ENCODE data around the gene NUMB.

Gene NUMB

DNA sequence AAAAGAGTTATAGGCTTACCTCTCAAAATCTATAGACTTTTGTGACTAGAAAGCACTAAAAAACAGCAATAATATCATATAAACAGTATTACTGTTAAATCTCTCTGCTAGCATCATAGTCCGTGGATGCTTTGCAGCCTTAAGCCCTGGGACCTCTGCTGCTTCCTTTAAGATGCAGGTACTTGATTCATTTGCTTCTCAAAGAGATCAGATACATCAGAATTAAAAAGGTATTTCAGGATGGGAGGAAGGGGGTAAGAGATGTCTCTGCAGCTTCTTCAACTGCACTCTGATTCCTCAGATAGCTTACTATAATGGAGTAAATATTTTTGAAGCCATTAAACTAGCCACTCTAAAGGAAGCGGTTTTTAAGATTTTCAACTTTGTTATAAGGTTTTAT lies 171.7 kb downstream of the NUMB start:
- no peak for DNase-seq

DNA sequence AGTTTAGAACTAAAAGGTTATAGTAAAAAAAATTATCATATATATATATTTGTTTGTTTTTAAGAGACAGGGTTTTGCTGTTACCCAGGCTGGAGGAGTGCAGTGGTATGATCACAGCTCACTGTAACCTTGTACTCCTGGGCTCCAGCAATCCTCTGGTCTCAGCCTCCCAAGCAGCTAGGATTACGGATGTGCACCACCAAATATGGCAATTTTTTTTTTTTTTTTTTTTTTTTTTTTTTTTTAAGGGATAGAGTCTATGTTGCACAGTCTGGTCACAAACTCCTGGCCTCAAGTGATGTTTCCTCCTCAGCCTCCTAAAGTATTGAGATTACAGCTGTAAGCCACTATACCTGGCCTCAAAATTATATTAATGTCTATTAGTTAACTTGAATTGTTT lies 172.4 kb downstream of the NUMB start:
- DNase-seq = no peak

DNA sequence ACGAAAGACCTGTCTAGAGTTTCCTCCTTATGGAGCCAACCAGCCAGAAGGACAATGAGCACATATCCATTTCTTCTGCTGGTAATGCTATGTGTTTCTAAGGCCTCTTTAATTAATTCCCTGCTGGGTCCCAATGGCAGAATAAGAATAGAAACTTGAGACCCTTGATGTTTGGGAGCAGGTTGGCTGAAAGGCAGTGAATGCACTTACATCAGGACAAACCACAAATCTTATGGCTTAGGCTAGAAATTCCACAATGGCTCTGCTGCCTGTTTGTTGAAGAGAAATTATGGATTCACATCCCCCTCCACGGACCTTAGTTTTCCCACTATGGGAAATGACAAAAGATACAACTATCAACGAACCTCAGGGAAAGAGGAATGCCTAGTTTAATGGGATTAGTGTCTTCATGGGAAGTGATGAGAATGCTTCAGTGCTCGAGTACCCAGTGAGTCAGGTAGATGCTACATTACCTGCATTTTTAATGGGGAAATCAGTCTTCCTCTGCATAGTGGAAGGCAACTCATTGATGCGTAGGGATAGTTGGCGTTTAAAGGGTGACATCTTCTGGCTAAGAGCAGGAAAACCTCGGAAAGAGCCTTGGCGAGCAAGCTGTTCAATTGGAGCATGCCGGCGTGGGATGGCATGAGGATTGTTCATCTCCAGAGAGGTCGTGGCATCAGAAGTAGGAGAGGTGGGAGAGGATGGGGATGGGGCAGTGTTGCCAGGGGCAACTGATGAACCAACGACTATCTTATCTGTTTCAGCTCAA lies 174.6 kb downstream of the NUMB start:
- DNase-seq = no peak

DNA sequence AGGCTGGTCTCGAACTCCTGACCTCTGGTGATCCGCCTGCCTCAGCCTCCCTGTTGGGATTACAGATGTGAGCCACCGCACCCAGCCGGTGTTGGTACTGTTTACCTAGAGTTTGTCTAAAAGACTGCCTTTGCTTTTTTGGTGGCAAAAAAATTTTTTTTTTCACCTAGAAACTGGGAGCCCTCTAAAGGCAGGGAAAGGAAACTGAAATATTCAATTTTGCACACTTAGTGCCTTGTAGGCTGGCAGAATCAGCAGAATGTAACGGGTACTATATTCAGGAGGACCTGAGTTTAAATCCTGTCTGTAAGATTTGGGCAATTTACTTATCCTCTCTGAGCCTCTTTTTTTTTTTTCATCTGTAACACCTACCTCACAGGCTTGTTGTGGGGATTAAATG lies 177.4 kb downstream of the NUMB start:
- DNase-seq = no peak

DNA sequence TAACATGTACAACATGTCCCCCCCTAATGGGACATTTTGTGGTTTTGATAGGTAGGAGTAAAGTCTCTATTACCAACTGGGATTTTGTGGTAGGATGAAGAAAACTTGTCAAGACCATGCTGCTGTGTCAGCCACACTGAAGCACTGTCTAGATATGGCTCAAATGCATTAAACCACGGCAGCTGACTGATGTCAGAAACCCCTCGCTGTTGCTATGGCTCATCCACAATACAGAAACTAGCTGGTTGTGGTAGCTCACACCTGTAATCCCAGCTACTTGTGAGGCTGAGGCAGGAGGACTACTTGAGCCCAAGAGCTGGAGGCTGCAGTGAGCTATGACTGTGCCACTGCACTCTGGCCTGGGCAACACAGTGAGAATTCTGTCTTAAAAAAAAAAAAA lies 181.0 kb downstream of the NUMB start:
- no peak for DNase-seq

DNA sequence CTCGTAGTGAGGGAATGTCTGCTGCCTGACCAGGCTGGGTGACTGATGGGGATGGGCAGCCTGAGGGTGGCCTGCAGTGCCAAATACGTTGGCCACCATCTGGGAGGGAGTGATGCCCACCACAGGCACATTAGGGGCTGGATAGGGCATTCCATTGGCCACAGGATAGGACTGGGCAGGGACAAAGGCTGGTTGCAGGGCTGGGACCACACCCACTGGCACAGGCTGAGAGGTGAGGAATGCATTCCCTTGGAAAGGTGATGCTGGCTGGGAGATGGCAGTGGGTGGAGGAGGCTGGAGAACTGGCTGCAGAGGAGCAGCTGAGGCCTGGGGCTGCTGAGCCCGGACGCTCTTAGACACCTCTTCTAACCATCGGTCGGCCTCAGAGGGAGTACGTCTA lies 181.5 kb downstream of the NUMB start:
- DNase-seq = no peak

DNA sequence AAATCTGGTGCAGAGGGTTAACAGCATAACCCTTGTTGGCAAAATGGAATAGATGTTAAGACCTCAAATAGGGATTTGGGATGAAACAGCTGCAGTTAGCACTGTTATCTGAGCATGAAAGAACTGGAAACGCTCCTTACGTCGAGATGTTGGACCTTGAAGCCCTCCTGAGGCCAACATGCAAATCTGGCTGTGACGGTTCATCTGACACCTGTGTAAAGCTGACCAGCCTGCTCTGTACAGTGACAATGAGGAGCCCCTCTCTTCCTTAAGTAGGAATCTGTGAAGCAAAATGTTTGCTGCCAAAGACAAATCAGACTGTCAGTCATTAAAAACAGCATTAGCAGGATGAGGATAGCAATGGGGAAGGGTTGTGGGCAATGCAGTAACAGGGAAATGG lies 184.5 kb downstream of the NUMB start:
- DNase-seq = no peak

DNA sequence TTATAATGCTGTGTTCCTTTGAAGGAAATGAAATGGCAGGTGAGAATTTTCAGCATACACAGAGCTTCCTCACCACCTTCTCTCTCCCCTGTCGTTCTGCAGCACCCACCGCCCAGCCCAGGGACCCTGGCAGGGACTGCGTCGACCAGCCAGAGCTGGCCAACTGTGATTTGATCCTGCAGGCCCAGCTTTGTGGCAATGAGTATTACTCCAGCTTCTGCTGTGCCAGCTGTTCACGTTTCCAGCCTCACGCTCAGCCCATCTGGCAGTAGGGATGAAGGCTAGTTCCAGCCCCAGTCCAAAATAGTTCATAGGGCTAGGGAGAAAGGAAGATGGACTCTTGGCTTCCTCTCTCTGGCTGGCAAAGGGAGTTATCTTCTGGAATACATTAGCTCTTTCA lies 186.0 kb downstream of the NUMB start:
- DNase-seq = no peak

DNA sequence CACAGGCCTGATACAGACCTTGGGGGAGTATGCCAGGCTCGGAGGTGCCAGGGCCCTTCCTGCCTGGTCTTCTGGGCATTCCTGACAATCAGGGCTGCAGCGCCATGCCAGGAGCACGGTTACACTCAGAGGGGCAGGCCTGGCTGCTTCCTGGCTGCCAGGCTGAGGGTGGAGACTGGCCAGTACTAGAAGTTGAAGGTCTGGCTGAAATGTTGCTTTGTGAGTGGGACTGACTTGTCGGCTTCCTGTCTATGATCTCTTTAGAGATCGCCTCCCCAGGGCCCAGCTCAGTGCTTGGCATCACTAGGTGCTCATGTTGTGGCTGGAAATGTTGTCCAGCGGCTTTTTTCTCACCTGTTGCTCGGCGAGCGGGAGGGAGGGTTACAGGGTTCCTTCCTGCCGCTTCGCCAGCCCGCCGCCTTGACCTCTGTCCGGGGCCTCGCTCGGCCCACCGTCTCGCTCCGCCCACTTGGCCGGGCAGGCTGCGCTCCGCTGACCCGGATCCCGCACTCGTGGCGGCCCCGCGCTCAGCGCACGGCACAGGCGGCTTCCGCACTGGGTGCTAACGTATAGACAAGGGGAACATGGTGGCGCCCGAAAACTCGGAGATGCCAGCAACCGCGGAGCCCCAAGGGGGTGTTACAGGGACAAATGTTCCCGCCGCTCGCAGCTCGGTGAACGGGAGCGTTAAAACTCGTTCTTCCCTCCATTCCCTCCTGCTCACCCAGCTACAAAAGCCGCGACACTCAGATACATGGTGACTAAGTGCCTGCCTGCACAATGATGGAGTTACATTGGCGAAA lies 188.4 kb downstream of the NUMB start:
- no peak for DNase-seq

DNA sequence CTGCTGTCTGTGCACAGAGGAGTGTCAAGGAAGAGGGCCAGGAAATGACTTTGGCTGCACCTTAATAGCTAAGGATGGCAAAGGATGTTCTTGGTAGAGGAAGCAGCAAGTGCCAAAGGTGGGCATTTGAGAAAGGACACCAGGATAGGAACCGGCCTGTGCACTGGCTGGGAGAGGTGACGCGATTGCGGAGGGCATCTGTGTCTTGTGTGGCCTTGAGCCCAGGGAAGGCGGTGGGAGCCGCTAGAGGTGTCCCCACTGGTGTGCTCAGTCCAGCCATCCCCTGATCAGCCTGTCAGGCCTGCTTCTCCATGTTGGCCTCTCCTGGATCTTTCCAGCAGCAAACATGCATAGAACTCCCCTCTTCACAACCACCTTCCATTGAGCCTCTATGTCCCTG lies 190.9 kb downstream of the NUMB start:
- DNase-seq = no peak

DNA sequence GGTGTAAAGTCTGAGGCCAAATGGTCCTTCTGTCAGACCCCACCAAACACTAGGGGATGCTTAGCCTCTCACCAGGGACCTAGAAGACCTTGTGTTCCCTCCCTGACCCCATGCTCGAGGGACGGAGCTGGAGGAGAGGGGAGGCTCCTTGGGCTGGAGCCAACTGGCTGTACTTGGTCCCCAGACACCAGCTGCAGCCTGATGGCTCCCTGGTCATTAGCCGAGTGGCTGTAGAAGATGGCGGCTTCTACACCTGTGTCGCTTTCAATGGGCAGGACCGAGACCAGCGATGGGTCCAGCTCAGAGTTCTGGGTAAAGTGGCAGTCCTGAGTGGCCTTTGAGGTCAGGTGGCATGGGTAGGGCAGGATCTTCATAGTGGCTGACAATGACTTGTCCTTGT lies 192.0 kb downstream of the NUMB start:
- DNase-seq = no peak

DNA sequence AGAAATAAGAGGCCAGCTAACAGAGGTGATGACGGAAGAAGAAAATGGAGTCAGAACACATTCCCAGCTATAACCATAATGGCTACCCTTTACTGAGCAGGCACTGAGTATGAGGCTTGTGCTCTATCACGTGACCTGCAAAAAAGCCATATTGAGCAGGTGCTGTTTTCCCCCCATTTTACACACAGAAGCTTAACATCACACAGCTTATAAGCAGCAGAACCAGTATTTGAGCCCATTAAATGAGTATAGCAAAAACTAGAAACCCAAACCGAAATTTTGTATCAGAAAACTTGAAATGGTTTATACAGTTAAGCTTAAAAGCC lies 192.7 kb downstream of the NUMB start:
- no peak for DNase-seq

DNA sequence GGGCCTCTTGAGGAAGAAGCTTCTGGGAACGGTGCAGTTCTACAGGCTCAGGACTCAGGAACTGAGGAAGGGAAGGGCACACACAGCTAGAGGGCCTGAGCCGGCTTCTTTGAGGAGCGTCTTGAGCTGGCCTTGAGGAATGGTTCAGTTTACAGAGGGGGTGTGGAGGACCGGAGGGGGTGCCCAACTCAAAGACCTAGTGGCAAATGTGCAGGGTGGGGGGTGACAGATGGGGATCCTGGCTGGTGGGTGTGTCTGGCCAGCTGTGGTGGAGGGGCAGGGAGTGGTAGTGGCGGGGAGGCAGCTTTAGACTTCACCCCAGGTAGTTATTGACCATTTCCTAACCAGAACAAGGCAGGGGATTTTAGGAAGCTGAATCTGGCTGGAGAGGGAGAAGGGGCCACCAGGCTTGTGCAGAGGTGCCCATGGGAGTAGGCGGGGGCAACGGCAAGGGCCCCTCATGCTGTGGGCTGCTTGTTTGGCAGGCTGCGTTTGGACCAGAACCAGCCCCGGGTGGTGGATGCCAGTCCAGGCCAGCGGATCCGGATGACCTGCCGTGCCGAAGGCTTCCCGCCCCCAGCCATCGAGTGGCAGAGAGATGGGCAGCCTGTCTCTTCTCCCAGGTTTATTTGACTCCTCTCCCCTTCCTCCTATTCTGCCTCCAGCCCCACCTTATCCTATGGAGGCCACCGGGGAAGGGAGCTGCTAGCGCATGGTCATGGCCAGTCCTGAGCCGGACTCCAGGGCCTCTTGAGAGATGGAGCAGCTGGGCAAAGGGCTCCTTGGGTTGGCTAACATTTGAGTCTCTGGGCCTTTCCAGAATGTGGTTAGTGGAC lies 193.2 kb downstream of the NUMB start:
- DNase-seq = no peak

DNA sequence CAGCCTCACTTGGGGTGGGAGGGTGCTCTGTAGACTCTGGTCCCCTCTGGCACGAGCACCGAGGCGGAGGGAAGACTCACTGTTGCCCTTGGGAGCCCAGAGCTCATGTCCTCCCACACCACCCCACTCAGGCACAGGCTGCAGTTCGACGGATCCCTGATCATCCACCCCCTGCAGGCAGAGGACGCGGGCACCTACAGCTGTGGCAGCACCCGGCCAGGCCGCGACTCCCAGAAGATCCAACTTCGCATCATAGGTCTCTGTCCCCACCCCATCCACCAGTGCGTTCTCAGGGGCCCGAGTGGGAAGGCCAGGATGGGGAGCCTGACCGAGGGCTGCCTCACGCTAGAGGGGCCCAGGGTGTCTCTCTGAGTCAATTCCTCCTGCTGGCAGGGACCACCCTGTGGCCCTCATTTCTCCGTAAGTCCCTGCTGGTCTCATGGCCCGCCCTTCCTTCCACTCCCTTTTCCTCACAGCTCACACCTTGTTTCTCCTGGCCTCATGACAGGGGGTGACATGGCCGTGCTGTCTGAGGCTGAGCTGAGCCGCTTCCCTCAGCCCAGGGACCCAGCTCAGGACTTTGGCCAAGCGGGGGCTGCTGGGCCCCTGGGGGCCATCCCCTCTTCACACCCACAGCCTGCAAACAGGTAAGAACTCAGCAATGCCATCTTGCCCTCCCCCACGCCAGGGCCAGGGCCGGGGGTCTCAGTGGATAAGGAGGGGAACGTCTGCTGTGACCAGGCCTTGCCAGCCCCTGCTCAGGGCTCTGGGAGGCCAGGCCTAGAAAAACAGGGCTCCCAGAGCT lies 194.1 kb downstream of the NUMB start:
- DNase-seq = no peak

DNA sequence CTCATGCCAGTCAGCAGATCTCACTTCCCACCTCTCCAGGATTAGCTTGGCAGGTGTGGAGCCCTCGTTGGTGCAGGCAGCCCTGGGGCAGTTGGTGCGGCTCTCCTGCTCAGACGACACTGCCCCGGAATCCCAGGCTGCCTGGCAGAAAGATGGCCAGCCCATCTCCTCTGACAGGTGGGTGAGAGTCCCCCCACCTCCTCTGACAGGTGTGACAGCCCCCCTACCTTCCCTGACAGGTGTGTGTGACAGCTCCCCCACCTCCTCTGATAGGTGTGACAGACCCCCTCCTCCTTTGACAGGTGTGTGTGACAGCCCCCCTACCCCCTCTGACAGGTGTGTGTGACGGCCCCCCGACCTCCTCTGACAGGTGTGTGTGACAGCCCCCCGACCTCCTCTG lies 194.7 kb downstream of the NUMB start:
- DNase-seq = no peak

DNA sequence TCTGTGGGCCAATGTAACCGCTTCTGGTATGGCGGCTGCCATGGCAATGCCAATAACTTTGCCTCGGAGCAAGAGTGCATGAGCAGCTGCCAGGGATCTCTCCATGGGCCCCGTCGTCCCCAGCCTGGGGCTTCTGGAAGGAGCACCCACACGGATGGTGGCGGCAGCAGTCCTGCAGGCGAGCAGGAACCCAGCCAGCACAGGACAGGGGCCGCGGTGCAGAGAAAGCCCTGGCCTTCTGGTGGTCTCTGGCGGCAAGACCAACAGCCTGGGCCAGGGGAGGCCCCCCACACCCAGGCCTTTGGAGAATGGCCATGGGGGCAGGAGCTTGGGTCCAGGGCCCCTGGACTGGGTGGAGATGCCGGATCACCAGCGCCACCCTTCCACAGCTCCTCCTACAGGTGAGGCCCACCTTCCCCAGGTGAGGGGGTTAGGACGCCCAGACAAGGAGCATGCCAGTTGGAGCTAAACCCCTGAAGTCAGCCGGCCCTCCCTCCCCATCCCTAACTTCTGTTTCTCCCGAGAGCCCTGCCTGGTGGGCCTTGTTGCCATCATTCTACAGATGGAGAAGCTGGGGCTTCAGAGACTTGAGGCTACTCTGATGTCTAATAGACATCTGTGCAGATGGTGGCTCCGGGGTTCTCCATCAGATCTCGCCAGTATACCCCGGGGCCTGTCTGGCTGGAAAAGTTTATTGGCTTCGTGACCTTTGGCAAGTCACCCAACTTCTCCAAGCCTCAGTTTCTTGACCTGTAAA lies 195.7 kb downstream of the NUMB start:
- no peak for DNase-seq

DNA sequence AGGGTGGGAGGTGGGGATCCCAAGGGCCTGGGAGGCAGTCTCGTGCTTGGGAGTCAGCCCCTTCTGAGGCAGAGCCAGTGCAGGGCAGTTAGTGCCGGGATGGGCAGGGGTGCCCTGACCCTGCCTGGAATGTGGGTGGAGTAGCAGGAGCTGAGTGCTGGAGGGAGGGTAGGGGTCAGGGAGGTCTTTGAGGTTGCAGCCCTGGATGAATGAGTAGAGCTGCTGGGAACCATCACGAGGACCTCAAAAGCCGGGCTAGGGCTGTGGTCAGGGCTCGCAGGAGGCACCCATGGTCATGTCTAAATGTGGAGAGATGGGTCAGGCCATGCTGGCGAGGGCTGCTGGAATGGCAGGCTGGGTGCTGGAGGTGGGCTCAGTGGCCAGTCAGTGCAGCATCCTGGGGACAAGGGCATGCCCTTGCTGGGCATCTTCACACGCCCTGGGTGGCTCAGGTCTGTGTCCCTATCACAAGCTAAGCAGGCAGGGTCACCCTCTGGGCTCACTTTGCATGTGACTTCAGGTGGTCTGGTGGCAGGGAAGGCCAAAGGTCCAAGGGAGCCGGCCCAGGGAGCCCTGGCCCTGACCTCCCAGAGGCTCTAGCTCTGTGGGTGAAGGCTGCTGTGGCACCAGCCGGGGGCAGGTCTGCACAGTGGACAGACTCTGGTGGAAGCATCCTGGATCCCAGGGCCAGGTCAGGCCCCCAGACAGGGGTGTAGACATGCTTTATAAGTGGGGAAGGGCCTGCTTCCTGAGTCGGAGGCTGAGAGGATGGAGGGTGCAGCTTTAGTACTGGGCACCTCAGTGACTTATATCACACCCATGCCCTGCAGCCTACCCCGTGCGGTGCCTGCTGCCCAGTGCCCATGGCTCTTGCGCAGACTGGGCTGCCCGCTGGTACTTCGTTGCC lies 196.6 kb downstream of the NUMB start:
- no peak for DNase-seq

DNA sequence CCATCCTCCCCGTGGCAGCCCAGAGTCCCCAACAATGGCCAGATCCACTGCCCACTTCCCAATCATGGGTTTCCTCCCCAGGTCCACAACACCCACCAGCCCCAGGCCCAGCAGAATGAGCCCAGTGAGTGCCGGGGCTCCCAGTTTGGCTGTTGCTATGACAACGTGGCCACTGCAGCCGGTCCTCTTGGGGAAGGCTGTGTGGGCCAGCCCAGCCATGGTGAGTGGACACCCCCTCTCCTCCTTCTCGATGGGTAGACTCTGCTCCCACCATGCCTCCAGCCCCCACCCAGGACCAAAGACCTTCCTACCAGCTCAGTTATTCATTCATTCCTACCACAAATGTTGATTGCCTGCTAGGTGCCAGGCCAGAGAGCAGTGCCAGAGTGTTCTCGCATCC lies 197.3 kb downstream of the NUMB start:
- DNase-seq = no peak

DNA sequence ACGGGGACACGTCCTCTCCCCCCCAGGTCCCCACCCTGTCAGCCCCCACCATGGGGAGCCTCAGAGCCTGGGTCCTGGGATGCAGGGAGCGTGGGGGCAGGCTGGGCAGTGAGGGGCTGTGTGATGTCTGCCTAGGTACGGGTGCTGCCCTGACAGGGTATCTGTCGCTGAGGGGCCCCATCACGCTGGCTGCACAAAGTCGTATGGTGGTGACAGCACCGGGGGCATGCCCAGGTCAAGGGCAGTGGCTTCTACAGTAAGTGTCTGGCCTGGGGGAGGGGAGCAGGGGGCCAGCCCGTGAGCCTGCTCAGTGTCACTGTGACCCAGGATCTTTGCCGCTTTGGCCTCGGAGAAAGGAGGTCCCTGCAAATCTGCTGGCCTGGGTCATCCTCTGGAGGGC lies 197.8 kb downstream of the NUMB start:
- no peak for DNase-seq

DNA sequence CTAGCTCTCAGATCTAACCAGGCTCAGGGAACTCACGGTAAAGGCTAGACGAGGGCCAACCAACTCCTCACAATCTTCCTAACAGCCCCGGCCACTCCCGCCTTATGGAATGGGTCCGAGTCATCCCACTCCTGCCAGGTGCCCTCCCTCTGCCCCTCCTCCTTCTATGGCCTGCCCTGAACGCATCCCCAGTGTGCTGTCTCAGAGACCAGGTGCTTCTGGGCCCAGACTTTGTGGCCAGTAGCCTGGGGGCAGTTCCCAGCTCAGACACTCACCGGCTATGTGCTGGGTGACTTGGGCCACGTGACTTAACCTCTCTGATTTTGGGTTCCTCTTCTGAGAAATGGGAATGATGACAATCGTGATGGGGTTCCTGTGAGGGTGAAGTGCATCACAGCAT lies 198.5 kb downstream of the NUMB start:
- DNase-seq = no peak

Measured in right forelimb (tissue), 1 donor.